RWPE2 (cell line): Measurements from ENCODE around the gene CORT.
A peak's percentile ranks its signal among the peaks of the same experiment; 100 is the strongest.
"Not testable (repeated sequence)": the region's sequence is repeated elsewhere in the genome, so short reads cannot be mapped to it uniquely, and the experiment has no call there.

Experiments
- ATAC-seq: fragments of 200-7000 bp; cut with Tn5 transposase; 3 replicates; pipeline ENCODE4 v1.9.1; 2021; ENCODE audit warnings: low read depth
- DNase-seq: peaks from one replicate; pipeline ENCODE4 v3.0.0-alpha.2; 2020; ENCODE audit warnings: low spot score
- H3K27ac ChIP-seq: fragments of 450-650 bp; 2 replicates; pipeline ENCODE4 v1.5.1; 2017; ENCODE audit warnings: mild to moderate bottlenecking; ENCODE audit not compliant: poor library complexity, severe bottlenecking
- H3K27me3 ChIP-seq: fragments of 250-450 bp; sonication (Bioruptor Pico); 2 replicates; pipeline ENCODE4 v1.5.1; 2021; ENCODE audit warnings: mild to moderate bottlenecking, moderate library complexity; ENCODE audit not compliant: insufficient read depth, poor library complexity, severe bottlenecking
- H3K36me3 ChIP-seq: fragments of 250-450 bp; sonication (Bioruptor Pico); 2 replicates; pipeline ENCODE4 v1.5.1; 2020; ENCODE audit warnings: low read depth, mild to moderate bottlenecking, moderate library complexity
- H3K4me1 ChIP-seq: fragments of 250-450 bp; sonication (Bioruptor Pico); 2 replicates; pipeline ENCODE4 v1.5.1; 2021; ENCODE audit warnings: mild to moderate bottlenecking, moderate library complexity; ENCODE audit not compliant: insufficient read depth, poor library complexity, severe bottlenecking
- H3K4me3 ChIP-seq: fragments of 250-450 bp; sonication (Bioruptor Pico); 2 replicates; pipeline ENCODE4 v1.5.1; 2021; ENCODE audit warnings: mild to moderate bottlenecking, moderate library complexity; ENCODE audit not compliant: severe bottlenecking
- H3K9me3 ChIP-seq: fragments of 250-450 bp; sonication (Bioruptor Pico); 2 replicates; pipeline ENCODE4 v1.5.1; 2021; ENCODE audit warnings: mild to moderate bottlenecking, moderate library complexity; ENCODE audit not compliant: severe bottlenecking
- TF ChIP-seq, protein P1 (sequence below): fragments of 450-650 bp; IDR thresholded peaks from one replicate; pipeline ENCODE4 v1.5.1; 2017; ENCODE audit warnings: mild to moderate bottlenecking, moderate library complexity; ENCODE audit not compliant: poor library complexity, severe bottlenecking

Gene CORT

DNA sequence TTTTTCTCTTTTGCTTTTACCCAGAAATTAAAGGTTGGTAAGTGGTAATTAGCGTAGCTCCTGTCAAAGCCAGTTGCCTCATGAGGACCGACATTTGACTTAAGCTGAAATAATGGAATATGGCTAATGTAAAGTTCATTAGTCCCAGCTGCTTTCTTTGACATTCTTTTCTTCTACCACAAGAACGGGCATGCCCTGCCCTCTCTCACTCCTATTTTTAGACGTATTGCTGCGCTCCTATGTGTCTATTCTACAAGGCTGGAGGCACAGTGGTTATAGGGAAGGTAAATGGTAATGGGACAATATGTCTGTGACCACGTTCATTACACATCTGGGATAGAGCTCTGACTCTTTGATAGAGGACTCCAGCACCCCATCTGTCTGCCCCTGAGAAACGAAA, 6.8 kb downstream of the CORT start:
- peaks cover 15% of the 10 kb centered on the region for H3K36me3 ChIP-seq
- H3K27ac ChIP-seq, result peak overlapping the region; percentile 27
- peaks cover 24% of the 10 kb centered on the region for H3K4me1 ChIP-seq
- H3K27me3 ChIP-seq, result no peaks in the 10 kb centered on the region
- DNase-seq (no peak), ATAC-seq (peak; percentile 67)
- TF ChIP-seq, protein P1, sequence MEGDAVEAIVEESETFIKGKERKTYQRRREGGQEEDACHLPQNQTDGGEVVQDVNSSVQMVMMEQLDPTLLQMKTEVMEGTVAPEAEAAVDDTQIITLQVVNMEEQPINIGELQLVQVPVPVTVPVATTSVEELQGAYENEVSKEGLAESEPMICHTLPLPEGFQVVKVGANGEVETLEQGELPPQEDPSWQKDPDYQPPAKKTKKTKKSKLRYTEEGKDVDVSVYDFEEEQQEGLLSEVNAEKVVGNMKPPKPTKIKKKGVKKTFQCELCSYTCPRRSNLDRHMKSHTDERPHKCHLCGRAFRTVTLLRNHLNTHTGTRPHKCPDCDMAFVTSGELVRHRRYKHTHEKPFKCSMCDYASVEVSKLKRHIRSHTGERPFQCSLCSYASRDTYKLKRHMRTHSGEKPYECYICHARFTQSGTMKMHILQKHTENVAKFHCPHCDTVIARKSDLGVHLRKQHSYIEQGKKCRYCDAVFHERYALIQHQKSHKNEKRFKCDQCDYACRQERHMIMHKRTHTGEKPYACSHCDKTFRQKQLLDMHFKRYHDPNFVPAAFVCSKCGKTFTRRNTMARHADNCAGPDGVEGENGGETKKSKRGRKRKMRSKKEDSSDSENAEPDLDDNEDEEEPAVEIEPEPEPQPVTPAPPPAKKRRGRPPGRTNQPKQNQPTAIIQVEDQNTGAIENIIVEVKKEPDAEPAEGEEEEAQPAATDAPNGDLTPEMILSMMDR, result no peak
- H3K4me3 ChIP-seq, result no peak overlapping the region
- no peaks in the 10 kb centered on the region for H3K9me3 ChIP-seq

DNA sequence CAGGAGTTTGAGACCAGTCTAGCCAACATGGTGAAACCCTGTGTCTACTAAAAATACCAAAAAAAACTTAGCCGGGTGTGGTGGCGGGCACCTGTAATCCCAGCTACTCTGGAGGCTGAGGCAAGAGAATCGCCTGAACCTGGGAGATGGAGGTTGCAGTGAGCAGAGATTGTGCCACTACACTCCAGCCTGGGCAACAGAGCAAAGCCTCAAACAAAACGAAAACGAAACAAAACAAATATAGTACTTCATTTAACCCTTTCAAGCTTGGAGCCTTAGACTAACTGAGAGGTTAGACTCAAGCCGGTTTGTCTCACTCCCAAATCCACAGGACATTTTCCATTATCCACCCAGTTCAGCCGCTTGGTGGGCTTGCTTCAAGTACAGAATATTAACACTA, 7.6 kb downstream of the CORT start:
- not testable (repeated sequence) for DNase-seq
- Histone ChIP-seq H3K27ac (peak overlapping the region; percentile 27), H3K36me3 (peaks cover 20% of the 10 kb centered on the region)

GRCh38 chr1:10457875-10458274, 8.0 kb downstream of the CORT start:
- H3K27ac ChIP-seq, result peak overlapping the region; percentile 27
- no peaks in the 10 kb centered on the region for H3K9me3 ChIP-seq
- H3K4me1 ChIP-seq, result peaks cover 24% of the 10 kb centered on the region
- DNase-seq (no peak), ATAC-seq (no peak)
- H3K4me3 ChIP-seq, result no peak overlapping the region
- H3K36me3 ChIP-seq, result peaks cover 23% of the 10 kb centered on the region
- no peaks in the 10 kb centered on the region for H3K27me3 ChIP-seq
- TF ChIP-seq, protein P1, result no peak

More for the DNA sequence above, 7.6 kb downstream of the CORT start:
- H3K27me3 ChIP-seq, H3K4me3 ChIP-seq, H3K9me3 ChIP-seq, ATAC-seq: not testable (repeated sequence)
- peaks cover 24% of the 10 kb centered on the region for H3K4me1 ChIP-seq

DNA sequence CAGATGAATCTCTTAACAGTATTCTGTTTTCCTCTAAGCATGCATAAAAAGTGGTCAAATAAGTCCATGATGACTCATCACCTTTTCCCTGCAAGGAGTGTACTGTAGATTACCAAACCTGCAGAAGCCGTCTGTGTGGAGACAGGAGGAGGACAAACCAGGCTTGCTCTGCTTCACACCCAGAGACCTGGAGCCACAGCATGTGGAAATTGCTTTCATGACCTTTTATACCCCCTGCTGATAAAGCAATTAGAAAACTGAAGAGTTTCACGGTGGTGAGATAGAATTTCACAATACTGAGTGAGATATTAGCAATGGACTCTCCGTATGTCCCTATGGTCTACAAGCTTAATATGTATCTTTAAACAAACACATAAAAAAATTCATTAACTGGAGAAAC, 9.4 kb downstream of the CORT start:
- Histone ChIP-seq H3K9me3 (no peaks in the 10 kb centered on the region), H3K36me3 (peaks cover 36% of the 10 kb centered on the region), H3K27ac (peak overlapping the region; percentile 42), H3K4me3 (no peak overlapping the region), H3K27me3 (no peaks in the 10 kb centered on the region), H3K4me1 (peaks cover 24% of the 10 kb centered on the region)
- TF ChIP-seq, protein P1, result no peak
- DNase-seq (no peak), ATAC-seq (peak; percentile 87)

- H3K36me3 ChIP-seq, result peaks cover 75% of the 10 kb centered on the region
- no peak for DNase-seq
- no peak for ATAC-seq
- H3K4me1 ChIP-seq, result no peaks in the 10 kb centered on the region
- TF ChIP-seq, protein P1, result no peak
- no peaks in the 10 kb centered on the region for H3K27me3 ChIP-seq
- no peak overlapping the region for H3K27ac ChIP-seq
- no peak overlapping the region for H3K4me3 ChIP-seq
- no peaks in the 10 kb centered on the region for H3K9me3 ChIP-seq
These were observed 17.2 kb downstream of the CORT start for GRCh38 chr1:10467078-10467477.
